Panc1 (cell line): ENCODE results near the gene UGT1A6. TPM values are rescaled to one million over a fixed set of nuclear protein-coding genes. Genes with fewer than 3 reads are reported as not detected.

Experiments
- ATAC-seq: fragments of 200-7000 bp; cut with Tn5 transposase; 2 replicates; pipeline ENCODE4 v1.9.1; 2020; ENCODE audit warnings: mild to moderate bottlenecking, moderate library complexity
- BruUV-seq: library from RNA; stranded (reverse); fragments of 400-500 nt; replicated peaks from 2 replicates; lab custom pipeline; 2021; lab: Mats Ljungman, UMichigan
- CTCF ChIA-PET: fragments of 300-600 bp; sonication (Branson Sonifier 250); formaldehyde crosslinking; loops from one replicate; lab custom pipeline; 2022; ENCODE audit warnings: antibody characterized with exemption; lab: Charles Lee
- POLR2A ChIA-PET: fragments of 300-600 bp; sonication (Branson Sonifier 250); formaldehyde crosslinking; loops from one replicate; lab custom pipeline; 2022; ENCODE audit warnings: antibody characterized with exemption; lab: Charles Lee
- DNase-seq: peaks from one replicate; pipeline ENCODE4 v3.0.0-alpha.2; 2010; ENCODE audit warnings: low read depth, low spot score
- H3K27ac ChIP-seq: 2 replicates; pipeline ENCODE4 v1.5.1; 2011; ENCODE audit warnings: mild to moderate bottlenecking, low read length, inconsistent platforms
- H3K27me3 ChIP-seq: fragments of 200-500 bp; sonication (Bioruptor generic); 2 replicates; pipeline ENCODE4 v1.6.0; 2014; ENCODE audit warnings: low read length, inconsistent platforms; ENCODE audit not compliant: control insufficient read depth, insufficient read depth
- H3K36me3 ChIP-seq: fragments of 200-500 bp; sonication (Bioruptor generic); 2 replicates; pipeline ENCODE4 v1.5.1; 2014; ENCODE audit warnings: inconsistent platforms, mild to moderate bottlenecking, low read length, moderate library complexity; ENCODE audit not compliant: control insufficient read depth, insufficient read depth
- H3K4me1 ChIP-seq: 2 replicates; pipeline ENCODE4 v1.5.1; 2011; ENCODE audit warnings: inconsistent platforms, mild to moderate bottlenecking, low read length, moderate library complexity; ENCODE audit not compliant: control insufficient read depth, insufficient read depth
- H3K4me3 ChIP-seq, 2 experiments: 2 replicates each; pipeline ENCODE4 v1.5.1; 2011 to 2012; ENCODE audit warnings: low read depth in 2 of 2, low read length in 2 of 2, mild to moderate bottlenecking in 2 of 2, inconsistent platforms in 1 of 2, moderate library complexity in 1 of 2
- H3K9me3 ChIP-seq: fragments of 200-500 bp; sonication (Bioruptor generic); 2 replicates; pipeline ENCODE4 v1.5.1; 2014; ENCODE audit warnings: low read depth, mild to moderate bottlenecking, inconsistent platforms, low read length, moderate library complexity; ENCODE audit not compliant: control insufficient read depth, insufficient read depth
- POLR2AphosphoS5 ChIP-seq: IDR thresholded peaks from 2 replicates; pipeline ENCODE4 v1.6.1; 2012; ENCODE audit warnings: mild to moderate bottlenecking, low read depth, low read length, moderate library complexity
- SIN3A ChIP-seq: IDR thresholded peaks from 2 replicates; pipeline ENCODE4 v1.6.1; 2012; ENCODE audit warnings: low read depth, mild to moderate bottlenecking, low read length, moderate library complexity, borderline replicate concordance; ENCODE audit not compliant: insufficient read depth
- TCF7L2 ChIP-seq: IDR thresholded peaks from 2 replicates; pipeline ENCODE4 v1.6.1; 2011; ENCODE audit warnings: mild to moderate bottlenecking, low read depth, low read length, inconsistent platforms
- in situ Hi-C: cut with HindIII; loops from 2 replicates; pipeline ENCODE4 v1.10.0; 2016; ENCODE audit warnings: low sequenced_read_pairs, low pct_unique_long_range_greater_than_20kb
- intact Hi-C: fragments of 100-400 bp; cut with micrococcal nuclease; formaldehyde crosslinking; loops from one replicate; pipeline ENCODE4 v1.10.0; 2022; ENCODE audit not compliant: unreplicated experiment
- total RNA-seq: library from RNA; stranded (reverse); gene quantifications from one replicate; pipeline ENCODE4 v1.2.1, GENCODE V29; 2021; ENCODE audit not compliant: unreplicated experiment
- TF ChIP-seq, protein P1 (sequence below): fragments of 450-650 bp; IDR thresholded peaks from 2 replicates; pipeline ENCODE4 v1.5.1; 2017; ENCODE audit warnings: mild to moderate bottlenecking
- TF ChIP-seq, protein P2 (sequence below), 2 experiments: IDR thresholded peaks; 2 replicates each; pipeline ENCODE4 v1.6.1; 2011 to 2012; ENCODE audit warnings: low read depth in 2 of 2, control low read depth in 1 of 2, low read length in 1 of 2, mild to moderate bottlenecking in 1 of 2, moderate library complexity in 1 of 2; ENCODE audit not compliant: insufficient read depth in 1 of 2

The UGT1A6 gene
- total RNA-seq, 1 experiment from 2014 or later = not detected

DNA sequence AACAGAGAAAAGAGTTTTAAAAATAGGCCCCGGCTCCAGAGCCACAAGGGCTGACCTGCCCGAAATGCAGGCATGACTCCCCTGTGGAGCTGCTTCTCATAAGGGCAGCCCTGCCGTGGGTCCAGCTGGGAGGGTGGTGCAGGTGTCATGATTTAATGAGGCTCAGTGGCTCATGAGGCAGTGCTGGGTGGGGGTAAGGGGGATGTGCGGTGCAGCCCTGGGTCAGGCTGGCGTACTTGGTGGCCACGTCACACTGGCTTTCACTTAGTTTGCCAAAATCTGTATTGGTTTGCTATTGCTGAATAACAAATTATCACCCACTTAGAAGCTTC lies 128.1 kb downstream of the UGT1A6 start:
- ChIA-PET CTCF (no interaction called here), POLR2A (no interaction called here)
- in situ Hi-C loops (no loop called here), intact Hi-C loops (no loop called here)
- H3K4me1 ChIP-seq = no peaks in the 10 kb centered on the region
- H3K4me3 ChIP-seq = no peak overlapping the region
- no peaks in the 10 kb centered on the region for H3K27me3 ChIP-seq
- BruUV-seq = no TSS peak
- H3K27ac ChIP-seq = no peak overlapping the region
- DNase-seq = no peak
- no peak for ATAC-seq
- TF ChIP-seq, protein P1, sequence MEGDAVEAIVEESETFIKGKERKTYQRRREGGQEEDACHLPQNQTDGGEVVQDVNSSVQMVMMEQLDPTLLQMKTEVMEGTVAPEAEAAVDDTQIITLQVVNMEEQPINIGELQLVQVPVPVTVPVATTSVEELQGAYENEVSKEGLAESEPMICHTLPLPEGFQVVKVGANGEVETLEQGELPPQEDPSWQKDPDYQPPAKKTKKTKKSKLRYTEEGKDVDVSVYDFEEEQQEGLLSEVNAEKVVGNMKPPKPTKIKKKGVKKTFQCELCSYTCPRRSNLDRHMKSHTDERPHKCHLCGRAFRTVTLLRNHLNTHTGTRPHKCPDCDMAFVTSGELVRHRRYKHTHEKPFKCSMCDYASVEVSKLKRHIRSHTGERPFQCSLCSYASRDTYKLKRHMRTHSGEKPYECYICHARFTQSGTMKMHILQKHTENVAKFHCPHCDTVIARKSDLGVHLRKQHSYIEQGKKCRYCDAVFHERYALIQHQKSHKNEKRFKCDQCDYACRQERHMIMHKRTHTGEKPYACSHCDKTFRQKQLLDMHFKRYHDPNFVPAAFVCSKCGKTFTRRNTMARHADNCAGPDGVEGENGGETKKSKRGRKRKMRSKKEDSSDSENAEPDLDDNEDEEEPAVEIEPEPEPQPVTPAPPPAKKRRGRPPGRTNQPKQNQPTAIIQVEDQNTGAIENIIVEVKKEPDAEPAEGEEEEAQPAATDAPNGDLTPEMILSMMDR = no peak
- TF ChIP-seq, protein P2, sequence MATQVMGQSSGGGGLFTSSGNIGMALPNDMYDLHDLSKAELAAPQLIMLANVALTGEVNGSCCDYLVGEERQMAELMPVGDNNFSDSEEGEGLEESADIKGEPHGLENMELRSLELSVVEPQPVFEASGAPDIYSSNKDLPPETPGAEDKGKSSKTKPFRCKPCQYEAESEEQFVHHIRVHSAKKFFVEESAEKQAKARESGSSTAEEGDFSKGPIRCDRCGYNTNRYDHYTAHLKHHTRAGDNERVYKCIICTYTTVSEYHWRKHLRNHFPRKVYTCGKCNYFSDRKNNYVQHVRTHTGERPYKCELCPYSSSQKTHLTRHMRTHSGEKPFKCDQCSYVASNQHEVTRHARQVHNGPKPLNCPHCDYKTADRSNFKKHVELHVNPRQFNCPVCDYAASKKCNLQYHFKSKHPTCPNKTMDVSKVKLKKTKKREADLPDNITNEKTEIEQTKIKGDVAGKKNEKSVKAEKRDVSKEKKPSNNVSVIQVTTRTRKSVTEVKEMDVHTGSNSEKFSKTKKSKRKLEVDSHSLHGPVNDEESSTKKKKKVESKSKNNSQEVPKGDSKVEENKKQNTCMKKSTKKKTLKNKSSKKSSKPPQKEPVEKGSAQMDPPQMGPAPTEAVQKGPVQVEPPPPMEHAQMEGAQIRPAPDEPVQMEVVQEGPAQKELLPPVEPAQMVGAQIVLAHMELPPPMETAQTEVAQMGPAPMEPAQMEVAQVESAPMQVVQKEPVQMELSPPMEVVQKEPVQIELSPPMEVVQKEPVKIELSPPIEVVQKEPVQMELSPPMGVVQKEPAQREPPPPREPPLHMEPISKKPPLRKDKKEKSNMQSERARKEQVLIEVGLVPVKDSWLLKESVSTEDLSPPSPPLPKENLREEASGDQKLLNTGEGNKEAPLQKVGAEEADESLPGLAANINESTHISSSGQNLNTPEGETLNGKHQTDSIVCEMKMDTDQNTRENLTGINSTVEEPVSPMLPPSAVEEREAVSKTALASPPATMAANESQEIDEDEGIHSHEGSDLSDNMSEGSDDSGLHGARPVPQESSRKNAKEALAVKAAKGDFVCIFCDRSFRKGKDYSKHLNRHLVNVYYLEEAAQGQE (IDR thresholded peaks at IDR 0.05; ENCODE audit: insufficient read depth in 1 of 2, low read depth in 2 of 2, low read length in 1 of 2) = no peak
- TF ChIP-seq TCF7L2 = no peak
- no peak for TF ChIP-seq POLR2AphosphoS5
- no peak for TF ChIP-seq SIN3A
- no peaks in the 10 kb centered on the region for H3K9me3 ChIP-seq
- no peaks in the 10 kb centered on the region for H3K36me3 ChIP-seq

DNA sequence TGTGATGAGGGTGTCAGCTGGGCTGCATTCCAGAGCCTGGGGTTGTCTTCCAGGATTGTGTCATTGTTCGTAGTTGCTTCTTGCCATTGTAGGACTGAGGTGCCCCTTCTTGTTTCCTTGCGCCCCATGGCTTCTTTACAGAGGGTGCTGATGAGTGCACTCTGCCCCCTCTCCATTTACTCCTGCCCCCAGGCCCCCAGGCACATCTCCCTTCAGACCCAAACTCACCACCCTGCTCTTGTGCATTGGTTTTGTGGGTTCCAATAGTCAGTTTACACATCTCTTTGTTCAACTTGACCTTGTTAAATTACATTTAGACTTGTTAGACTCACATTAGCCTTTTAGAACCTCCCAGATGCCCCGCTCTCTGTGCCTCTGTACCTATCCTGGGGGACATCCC lies 128.5 kb downstream of the UGT1A6 start:
- POLR2A ChIA-PET = no interaction called here
- TF ChIP-seq SIN3A = no peak
- TF ChIP-seq, protein P2 (IDR thresholded peaks at IDR 0.05; ENCODE audit: insufficient read depth in 1 of 2, low read depth in 2 of 2, low read length in 1 of 2) = no peak
- TF ChIP-seq TCF7L2 = no peak
- TF ChIP-seq, protein P1 = no peak
- no peak for TF ChIP-seq POLR2AphosphoS5
- no TSS peak for BruUV-seq
- no peaks in the 10 kb centered on the region for H3K4me1 ChIP-seq
- no peaks in the 10 kb centered on the region for H3K36me3 ChIP-seq
- CTCF ChIA-PET = no interaction called here
- H3K9me3 ChIP-seq = no peaks in the 10 kb centered on the region
- in situ Hi-C loops = no loop called here
- DNase-seq = no peak
- H3K4me3 ChIP-seq = no peak overlapping the region
- H3K27me3 ChIP-seq = no peaks in the 10 kb centered on the region
- no peak overlapping the region for H3K27ac ChIP-seq
- no peak for ATAC-seq
- intact Hi-C loops = no loop called here
